Esophagus (tissue), 2 donors: ENCODE measurements around the gene ZGLP1. TPM values are rescaled to one million over a fixed set of nuclear protein-coding genes. Genes with fewer than 3 reads are reported as not detected.

ENCODE experiments used
- H3K27ac ChIP-seq, 2 donors: one replicate each; pipeline ENCODE4 v1.5.1; 2013; ENCODE audit warnings: low read depth in 2 of 2, mild to moderate bottlenecking in 2 of 2, inconsistent platforms in 1 of 2, low read length in 1 of 2, moderate library complexity in 1 of 2
- H3K27me3 ChIP-seq, 2 donors: one replicate each; pipeline ENCODE4 v1.6.1; 2013; ENCODE audit warnings: low read length in 2 of 2, control low read depth in 1 of 2, mild to moderate bottlenecking in 1 of 2; ENCODE audit not compliant: insufficient read depth in 2 of 2, control insufficient read depth in 1 of 2
- H3K36me3 ChIP-seq, 2 donors: one replicate each; pipeline ENCODE4 v1.6.1; 2013; ENCODE audit warnings: low read length in 1 of 2; ENCODE audit not compliant: control insufficient read depth in 2 of 2, insufficient read depth in 2 of 2
- H3K4me1 ChIP-seq, 2 donors: one replicate each; pipeline ENCODE4 v1.6.1; 2013; ENCODE audit warnings: low read length in 1 of 2; ENCODE audit not compliant: control insufficient read depth in 2 of 2, insufficient read depth in 2 of 2
- H3K4me3 ChIP-seq, 2 donors: one replicate each; pipeline ENCODE4 v1.5.1; 2013; ENCODE audit warnings: low read length in 2 of 2, mild to moderate bottlenecking in 2 of 2, low read depth in 1 of 2, moderate library complexity in 1 of 2
- H3K9me3 ChIP-seq, 2 donors: one replicate each; pipeline ENCODE4 v1.6.1; 2013; ENCODE audit warnings: mild to moderate bottlenecking in 2 of 2, low read depth in 1 of 2, low read length in 1 of 2, moderate library complexity in 1 of 2; ENCODE audit not compliant: control insufficient read depth in 2 of 2, insufficient read depth in 1 of 2
- WGBS, 2 donors: extraction: QIAGEN DNeasy Blood & Tissue Kit; methylation state at CpG; one replicate each; pipeline ENCODE4 v1.1.7; 2013; 5-methylcytosine and 5-hydroxymethylcytosine counted together
- polyA plus RNA-seq, 2 donors: library from polyadenylated mRNA; stranded (reverse); fragments of 200-250 nt; gene quantifications; one replicate each; pipeline ENCODE4 v1.2.3, GENCODE V29; 2013
- donor health status: healthy with polysubstance abuse.
- donor health status: Bipolar disorder and iron deficiency.

Gene ZGLP1
- polyA plus RNA-seq, 2 donors: 2.0 to 8.2 TPM

DNA sequence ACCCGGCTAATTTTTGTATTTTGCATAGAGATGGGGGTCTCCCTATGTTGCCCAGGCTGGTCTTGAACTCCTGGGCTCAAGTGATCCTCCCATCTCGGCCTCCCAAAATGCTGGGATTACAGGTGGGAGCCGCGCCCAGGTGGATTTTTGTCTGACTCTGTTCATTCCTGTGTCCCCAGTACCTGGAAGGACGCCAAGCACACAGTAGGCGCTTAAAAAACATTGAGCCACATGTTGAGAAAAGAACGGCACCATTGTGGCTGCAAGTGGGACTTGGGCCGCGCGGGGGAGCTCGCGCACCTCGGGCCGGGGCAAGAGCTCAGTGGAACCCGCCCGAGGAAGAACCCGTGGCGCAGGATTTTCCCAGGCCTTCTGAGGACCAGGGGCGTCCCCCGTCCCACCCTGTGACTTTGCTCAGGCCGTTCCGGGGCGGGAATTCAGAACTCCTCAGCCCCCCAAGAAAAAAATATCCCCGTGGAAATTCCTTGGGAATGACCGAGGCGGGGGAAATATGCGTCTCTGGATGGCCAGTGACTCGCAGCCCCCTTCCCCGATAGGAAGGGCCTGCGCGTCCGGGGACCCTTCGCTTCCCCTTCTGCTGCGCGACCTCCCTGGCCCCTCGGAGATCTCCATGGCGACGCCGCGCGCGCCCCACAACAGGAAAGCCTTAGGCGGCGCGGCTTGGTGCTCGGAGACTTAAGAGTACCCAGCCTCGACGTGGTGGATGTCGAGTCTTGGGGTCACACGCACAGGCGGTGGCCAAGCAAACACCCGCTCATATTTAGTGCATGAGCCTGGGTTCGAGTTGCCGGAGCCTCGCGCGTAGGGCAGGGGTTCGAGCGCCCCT lies 40.1 kb downstream of the ZGLP1 start:
- 3% methylated on average over 59 of the region's 59 CpGs for WGBS, 2 donors
- peaks cover 5 to 7% of the 10 kb centered on the region in 2 donors for H3K4me1 ChIP-seq
- H3K36me3 ChIP-seq: no peaks in the 10 kb centered on the region
- H3K27ac ChIP-seq: peak overlapping the region; percentile 73 to 86
- H3K9me3 ChIP-seq: no peaks in the 10 kb centered on the region
- no peaks in the 10 kb centered on the region for H3K27me3 ChIP-seq
- H3K4me3 ChIP-seq: peak overlapping the region; percentile 46 to 51

DNA sequence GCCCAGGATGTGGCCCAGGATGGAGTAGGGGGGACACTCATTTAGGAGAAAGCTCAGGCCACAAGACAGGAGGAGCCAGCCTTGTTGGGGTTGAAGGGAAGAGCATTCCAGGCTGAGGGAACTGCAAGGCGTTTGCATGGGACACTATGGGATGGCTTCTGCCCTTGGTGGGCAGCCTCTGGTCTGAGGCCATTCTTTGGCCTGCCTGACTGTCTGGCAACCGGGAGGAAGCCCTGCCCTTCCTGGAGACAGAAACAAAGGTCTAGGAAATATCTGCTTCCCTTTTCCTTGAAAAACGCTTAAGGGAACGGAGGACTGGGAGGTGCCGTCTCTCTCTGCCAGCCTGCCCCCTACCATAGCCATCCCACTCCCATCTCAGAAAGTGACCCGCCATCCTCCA lies 41.5 kb downstream of the ZGLP1 start:
- peaks cover 5 to 7% of the 10 kb centered on the region in 2 donors for H3K4me1 ChIP-seq
- H3K36me3 ChIP-seq: no peaks in the 10 kb centered on the region
- WGBS, 2 donors: 58 to 68% methylated on average over 5 to 6 of the region's 6 CpGs
- H3K4me3 ChIP-seq: no peak overlapping the region
- H3K27me3 ChIP-seq: no peaks in the 10 kb centered on the region
- H3K9me3 ChIP-seq: no peaks in the 10 kb centered on the region
- H3K27ac ChIP-seq: peak overlapping the region in 1 of 2 donors; percentile 53

DNA sequence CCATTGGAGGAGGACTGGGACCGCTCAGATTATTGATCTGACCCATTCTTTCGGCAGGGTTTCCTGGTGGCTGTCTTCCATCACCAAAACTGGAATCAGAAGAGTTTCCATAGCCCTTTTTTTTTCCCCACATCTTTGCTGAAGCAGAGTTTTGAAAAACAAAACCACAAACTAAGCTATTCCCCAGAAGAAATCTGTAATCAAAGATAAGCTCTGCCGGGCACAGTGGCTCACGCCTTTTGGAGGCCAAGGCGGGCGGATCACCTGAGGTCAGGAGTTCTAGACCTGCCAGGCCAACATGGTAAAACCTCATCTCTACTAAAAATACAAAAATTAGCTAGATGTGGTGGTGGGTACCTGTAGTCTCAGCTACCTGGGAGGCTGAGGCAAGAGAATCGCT lies 42.9 kb downstream of the ZGLP1 start:
- Histone ChIP-seq H3K4me1 (peaks cover 5 to 7% of the 10 kb centered on the region in 2 donors), H3K9me3 (no peaks in the 10 kb centered on the region), H3K27me3 (no peaks in the 10 kb centered on the region), H3K36me3 (no peaks in the 10 kb centered on the region), H3K27ac (no peak overlapping the region), H3K4me3 (no peak overlapping the region)
- 80 to 86% methylated on average over 7 of the region's 7 CpGs for WGBS, 2 donors

DNA sequence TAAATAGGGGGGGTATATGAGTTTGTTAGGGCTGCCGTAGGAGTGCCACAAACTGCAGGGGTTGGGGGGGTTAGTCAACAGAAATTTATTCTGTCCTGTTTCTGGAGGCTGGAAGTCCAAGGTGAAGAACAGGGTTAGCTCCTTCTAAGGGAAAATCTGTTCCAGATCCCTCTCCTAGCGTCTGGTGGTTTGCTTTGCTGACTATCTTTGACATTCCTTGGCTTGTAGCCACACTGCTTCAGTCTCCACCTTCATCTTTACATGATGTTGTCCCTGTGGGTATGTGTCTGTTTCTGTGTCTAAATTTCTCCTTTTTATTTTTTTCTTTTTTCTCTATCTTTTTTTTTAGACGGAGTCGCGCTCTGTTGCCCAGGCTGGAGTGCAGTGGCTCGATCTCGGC lies 46.8 kb downstream of the ZGLP1 start:
- no peak overlapping the region for H3K27ac ChIP-seq
- WGBS, 2 donors: 77 to 79% methylated on average over 7 of the region's 7 CpGs
- no peak overlapping the region for H3K4me3 ChIP-seq
- no peaks in the 10 kb centered on the region for H3K9me3 ChIP-seq
- peaks cover 0 to 4% of the 10 kb centered on the region in 2 donors for H3K4me1 ChIP-seq
- peaks cover 0 to 8% of the 10 kb centered on the region in 2 donors for H3K36me3 ChIP-seq
- H3K27me3 ChIP-seq: no peaks in the 10 kb centered on the region

DNA sequence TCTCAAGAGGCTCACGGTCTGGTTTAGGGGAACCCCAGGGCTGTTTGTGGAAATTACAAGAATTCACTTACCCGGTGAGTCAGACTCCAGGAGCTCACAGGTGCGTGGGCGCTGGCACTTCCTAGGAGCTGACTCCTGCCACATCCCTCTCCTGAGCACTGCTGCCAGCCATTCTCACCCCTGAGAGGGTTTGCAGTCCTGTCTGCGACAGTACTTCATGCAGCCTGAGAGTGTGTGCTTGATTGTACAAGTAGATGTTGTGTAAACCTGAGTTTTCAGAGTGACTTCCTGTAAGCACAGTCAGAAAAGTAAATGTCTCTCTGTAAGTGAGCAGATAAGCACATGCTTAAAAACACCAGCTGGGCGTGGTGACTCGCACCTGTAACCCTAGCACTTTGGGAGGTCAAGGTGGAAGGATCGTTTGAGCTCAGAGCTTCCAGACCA lies 49.5 kb downstream of the ZGLP1 start:
- Histone ChIP-seq H3K9me3 (no peaks in the 10 kb centered on the region), H3K27me3 (no peaks in the 10 kb centered on the region), H3K4me3 (no peak overlapping the region), H3K4me1 (peaks cover 0 to 4% of the 10 kb centered on the region in 2 donors), H3K36me3 (peaks cover 11 to 21% of the 10 kb centered on the region in 2 donors), H3K27ac (peak overlapping the region in 1 of 2 donors; percentile 57)
- WGBS, 2 donors: 43 to 57% methylated on average over 8 of the region's 8 CpGs

DNA sequence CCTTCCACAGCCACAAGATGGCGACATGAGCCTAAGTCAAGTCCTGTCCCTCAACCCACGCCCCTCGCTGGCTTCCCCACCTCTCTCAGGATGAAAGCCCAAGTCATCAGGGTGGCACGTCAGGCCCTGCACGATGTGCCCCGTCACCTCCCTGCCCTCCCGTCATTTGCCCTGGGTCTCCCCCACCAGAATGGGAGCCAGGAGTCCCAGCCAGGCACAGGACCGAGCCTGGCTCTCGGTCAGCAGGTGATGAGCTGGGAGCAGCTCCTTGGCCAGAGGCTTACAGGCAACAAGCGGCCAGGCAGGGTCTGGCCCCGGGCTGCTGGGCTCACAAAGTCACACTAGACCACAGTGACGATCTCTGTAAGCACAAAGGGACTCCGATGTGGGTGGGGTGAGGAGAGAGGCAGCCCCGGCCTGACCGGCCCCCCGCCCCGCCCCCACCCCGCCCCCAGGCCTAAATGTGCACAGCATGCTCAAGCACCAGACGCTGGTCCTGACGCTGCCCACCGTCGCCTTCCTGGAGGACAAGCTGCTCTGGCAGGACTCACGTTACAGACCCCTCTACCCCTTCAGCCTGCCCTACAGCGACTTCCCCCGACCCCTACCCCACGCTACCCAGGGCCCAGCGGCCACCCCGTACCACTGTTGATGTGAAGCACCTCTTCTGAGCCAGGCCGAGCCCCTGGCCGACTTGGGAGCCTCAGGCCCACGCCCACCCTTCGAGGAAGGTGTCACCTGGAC lies 50.3 kb downstream of the ZGLP1 start:
- H3K4me1 ChIP-seq: peaks cover 0 to 4% of the 10 kb centered on the region in 2 donors
- WGBS, 2 donors: 47 to 52% methylated on average over 31 to 32 of the region's 32 CpGs
- no peaks in the 10 kb centered on the region for H3K27me3 ChIP-seq
- H3K9me3 ChIP-seq: no peaks in the 10 kb centered on the region
- no peak overlapping the region for H3K4me3 ChIP-seq
- peak overlapping the region in 1 of 2 donors; percentile 58 for H3K27ac ChIP-seq
- H3K36me3 ChIP-seq: peaks cover 15 to 26% of the 10 kb centered on the region in 2 donors

DNA sequence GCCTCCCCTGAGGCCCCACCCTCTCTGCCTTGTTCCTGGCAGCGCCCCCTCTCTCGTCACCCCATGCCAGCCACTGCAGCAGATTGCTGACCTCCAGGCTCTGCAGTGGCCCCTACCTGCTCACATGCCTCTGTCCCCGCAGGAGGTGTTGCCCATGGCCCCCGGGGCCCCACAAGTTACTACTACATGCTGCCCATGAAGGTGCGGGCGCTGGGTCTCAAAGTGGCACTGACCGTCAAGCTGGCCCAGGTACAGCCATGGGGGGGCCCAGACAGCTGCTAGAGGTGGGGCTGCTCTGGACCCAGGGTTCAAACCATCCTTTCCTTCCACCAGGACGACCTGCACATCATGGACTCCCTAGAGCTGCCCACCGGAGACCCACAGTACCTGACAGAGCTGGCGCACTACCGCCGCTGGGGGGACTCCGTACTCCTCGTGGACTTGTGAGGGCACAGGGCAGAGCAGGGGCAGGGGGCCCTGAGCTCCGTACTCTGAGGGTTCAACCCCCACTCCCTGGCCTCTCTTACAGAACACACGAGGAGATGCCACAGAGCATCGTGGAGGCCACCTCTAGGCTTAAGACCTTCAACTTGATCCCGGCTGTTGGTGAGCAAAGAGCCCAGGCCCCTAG lies 51.4 kb downstream of the ZGLP1 start:
- no peak overlapping the region for H3K27ac ChIP-seq
- no peaks in the 10 kb centered on the region for H3K9me3 ChIP-seq
- no peaks in the 10 kb centered on the region for H3K27me3 ChIP-seq
- WGBS, 2 donors: 94 to 96% methylated on average over 18 of the region's 18 CpGs
- H3K4me3 ChIP-seq: no peak overlapping the region
- H3K36me3 ChIP-seq: peaks cover 16 to 30% of the 10 kb centered on the region in 2 donors
- peaks cover 0 to 4% of the 10 kb centered on the region in 2 donors for H3K4me1 ChIP-seq

DNA sequence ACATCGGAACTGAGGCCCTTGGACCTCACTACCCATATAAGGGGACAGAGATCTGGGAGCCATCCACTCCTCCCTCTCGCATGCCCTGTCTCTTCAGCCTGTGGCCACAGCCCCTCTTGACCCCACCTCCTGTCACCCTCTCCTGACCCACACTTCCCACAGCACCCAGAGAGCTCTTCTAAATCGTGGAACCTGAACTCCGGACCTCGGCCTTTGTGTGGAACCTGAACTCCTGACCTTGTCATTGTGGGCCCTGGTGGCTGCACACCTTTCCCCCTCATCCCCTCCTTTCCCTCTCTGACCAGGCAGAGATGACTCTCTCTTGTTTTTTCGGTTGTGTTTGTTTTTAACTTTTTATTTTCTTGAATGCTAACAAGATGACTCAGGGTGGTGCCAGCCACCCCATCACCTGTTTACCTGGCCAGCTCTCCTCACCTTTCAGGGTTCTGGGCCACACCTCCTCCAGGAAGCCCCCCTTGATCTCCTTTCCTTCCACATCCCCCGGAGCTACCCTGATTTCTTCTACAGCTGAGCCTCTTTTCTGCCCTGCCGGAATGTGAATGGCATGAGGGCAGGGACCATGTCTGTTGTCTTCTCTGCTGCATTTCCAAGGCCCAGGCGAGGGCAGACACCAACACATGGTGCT lies 52.5 kb downstream of the ZGLP1 start:
- Histone ChIP-seq H3K27me3 (no peaks in the 10 kb centered on the region), H3K9me3 (no peaks in the 10 kb centered on the region), H3K36me3 (peaks cover 16 to 30% of the 10 kb centered on the region in 2 donors), H3K27ac (no peak overlapping the region), H3K4me3 (no peak overlapping the region), H3K4me1 (peaks cover 0 to 4% of the 10 kb centered on the region in 2 donors)
- WGBS, 2 donors: 82 to 87% methylated on average over 9 of the region's 9 CpGs

DNA sequence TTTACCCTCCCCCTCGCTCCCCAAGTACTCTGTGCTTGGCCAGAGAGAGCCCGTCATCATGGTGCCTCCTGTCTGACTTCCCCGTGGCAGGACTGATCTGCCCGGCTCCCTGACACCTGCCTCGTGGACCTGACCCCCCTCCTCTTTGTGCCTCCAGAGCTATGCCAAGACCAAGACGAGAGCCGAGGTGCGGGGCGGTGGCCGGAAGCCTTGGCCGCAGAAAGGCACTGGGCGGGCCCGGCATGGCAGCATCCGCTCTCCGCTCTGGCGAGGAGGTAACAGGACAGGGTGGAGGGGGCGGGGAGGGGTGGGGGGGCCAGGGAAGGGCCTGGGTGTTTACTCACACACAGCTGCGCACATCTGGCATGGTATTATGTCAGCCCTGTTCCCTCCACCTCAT lies 53.1 kb downstream of the ZGLP1 start:
- Histone ChIP-seq H3K9me3 (no peaks in the 10 kb centered on the region), H3K4me3 (no peak overlapping the region), H3K27ac (no peak overlapping the region), H3K27me3 (no peaks in the 10 kb centered on the region), H3K36me3 (peaks cover 16 to 30% of the 10 kb centered on the region in 2 donors), H3K4me1 (peaks cover 0 to 4% of the 10 kb centered on the region in 2 donors)
- WGBS, 2 donors: 82 to 85% methylated on average over 16 to 18 of the region's 18 CpGs
